HS-27A (cell line): ENCODE data around the gene CCHCR1.
"Not testable (repeated sequence)": the region's sequence is repeated elsewhere in the genome, so short reads cannot be mapped to it uniquely, and the experiment has no call there.

Experiments
- DNase-seq: peaks from one replicate; pipeline ENCODE4 v3.0.0-alpha.2; 2012; ENCODE audit warnings: low read depth, missing footprints

Gene CCHCR1

GRCh38 chr6:31180500-31180899 is 22.9 kb upstream of the CCHCR1 start:
- no peak for DNase-seq

- no peak for DNase-seq
These were observed 22.3 kb upstream of the CCHCR1 start for GRCh38 chr6:31179896-31180295.

- no peak for DNase-seq
These were observed 21.4 kb upstream of the CCHCR1 start for GRCh38 chr6:31179042-31179386.

- no peak for DNase-seq
These were observed 20.8 kb upstream of the CCHCR1 start for GRCh38 chr6:31178143-31179041.

- DNase-seq: peak; percentile 86
These were observed 18.4 kb upstream of the CCHCR1 start for GRCh38 chr6:31175971-31176370.

- no peak for DNase-seq
These were observed 16.8 kb upstream of the CCHCR1 start for GRCh38 chr6:31174378-31174777.

- DNase-seq: no peak
These were observed 15.8 kb upstream of the CCHCR1 start for GRCh38 chr6:31173406-31173805.

GRCh38 chr6:31172973-31173384 is 15.4 kb upstream of the CCHCR1 start:
- no peak for DNase-seq

GRCh38 chr6:31171931-31172905 is 14.6 kb upstream of the CCHCR1 start:
- DNase-seq: no peak

- no peak for DNase-seq
These were observed 13.5 kb upstream of the CCHCR1 start for GRCh38 chr6:31170987-31171671.

GRCh38 chr6:31170600-31170881 is 12.9 kb upstream of the CCHCR1 start, which contains the start of gene POU5F1:
TSS of gene POU5F1 (minus strand) at chr6:31170682. CDS start at chr6:31170620, 62 bp downstream.
- no peak for DNase-seq

GRCh38 chr6:31169858-31170599 is 12.4 kb upstream of the CCHCR1 start:
- DNase-seq: not testable (repeated sequence)

GRCh38 chr6:31169123-31169857 is 11.7 kb upstream of the CCHCR1 start:
- DNase-seq: no peak

- no peak for DNase-seq
These were observed 11.0 kb upstream of the CCHCR1 start for GRCh38 chr6:31168606-31169005.

GRCh38 chr6:31165986-31166385 is 8.4 kb upstream of the CCHCR1 start:
- no peak for DNase-seq

GRCh38 chr6:31165064-31165832 is 7.6 kb upstream of the CCHCR1 start:
- DNase-seq: not testable (repeated sequence)

GRCh38 chr6:31164475-31165063 is 7.0 kb upstream of the CCHCR1 start:
- DNase-seq: not testable (repeated sequence)

GRCh38 chr6:31163922-31164321 is 6.3 kb upstream of the CCHCR1 start:
- no peak for DNase-seq

GRCh38 chr6:31162463-31163165 is 5.0 kb upstream of the CCHCR1 start:
- DNase-seq: no peak
